NCI-H187 (cell line): ENCODE data around the gene LMCD1.
A peak's percentile ranks its signal among the peaks of the same experiment; 100 is the strongest.

Source experiments
- DNase-seq, 2 experiments: peaks; one replicate each; lab custom pipeline; 2025; lab: John Stamatoyannopoulos, UW

The LMCD1 gene

GRCh38 chr3:8536096-8537056 is 34.8 kb downstream of the LMCD1 start:
- no peak for DNase-seq

- no peak for DNase-seq
Measured at GRCh38 chr3:8537440-8537839, 35.8 kb downstream of the LMCD1 start.

GRCh38 chr3:8538223-8538622 is 36.6 kb downstream of the LMCD1 start:
- DNase-seq = no peak

GRCh38 chr3:8538913-8539312 is 37.3 kb downstream of the LMCD1 start:
- no peak for DNase-seq

GRCh38 chr3:8539419-8539818 is 37.8 kb downstream of the LMCD1 start:
- DNase-seq = no peak

- no peak for DNase-seq
Measured at GRCh38 chr3:8540456-8540855, 38.8 kb downstream of the LMCD1 start.

GRCh38 chr3:8541486-8541885 is 39.9 kb downstream of the LMCD1 start:
- no peak for DNase-seq

GRCh38 chr3:8542190-8543135 is 40.8 kb downstream of the LMCD1 start:
- no peak for DNase-seq

GRCh38 chr3:8546609-8547008 is 45.0 kb downstream of the LMCD1 start:
- DNase-seq = no peak

- no peak for DNase-seq
Measured at GRCh38 chr3:8548502-8549275, 47.1 kb downstream of the LMCD1 start.

GRCh38 chr3:8549354-8549753 is 47.7 kb downstream of the LMCD1 start:
- no peak for DNase-seq

- no peak for DNase-seq
Measured at GRCh38 chr3:8550611-8551010, 49.0 kb downstream of the LMCD1 start.

GRCh38 chr3:8552223-8552762 is 50.7 kb downstream of the LMCD1 start:
- no peak for DNase-seq

GRCh38 chr3:8553405-8553804 is 51.8 kb downstream of the LMCD1 start:
- DNase-seq = no peak

GRCh38 chr3:8554696-8555095 is 53.1 kb downstream of the LMCD1 start:
- DNase-seq = no peak

GRCh38 chr3:8555113-8555661 is 53.6 kb downstream of the LMCD1 start:
- DNase-seq = peak; percentile 5 to 28

- no peak for DNase-seq
Measured at GRCh38 chr3:8555725-8556472, 54.3 kb downstream of the LMCD1 start.

GRCh38 chr3:8556473-8556869 is 54.8 kb downstream of the LMCD1 start:
- no peak for DNase-seq

GRCh38 chr3:8557298-8557697 is 55.7 kb downstream of the LMCD1 start:
- no peak for DNase-seq

- DNase-seq = no peak
Measured at GRCh38 chr3:8558645-8559044, 57.0 kb downstream of the LMCD1 start.

GRCh38 chr3:8559351-8559750 is 57.7 kb downstream of the LMCD1 start:
- DNase-seq = no peak
